ENCODE measurements around the gene ZBTB16.
"Not testable (repeated sequence)": the region's sequence is repeated elsewhere in the genome, so short reads cannot be mapped to it uniquely, and the experiment has no call there.

Gene ZBTB16

GRCh38 chr11:114044042-114044871, 15.3 kb upstream of the ZBTB16 start:
- DNase-seq (ENCODE audit: low spot score), result no peak

GRCh38 chr11:114047327-114047726, 12.2 kb upstream of the ZBTB16 start:
- DNase-seq (ENCODE audit: low spot score), result no peak

- DNase-seq (ENCODE audit: low spot score), result no peak
Observed at GRCh38 chr11:114049050-114049449, 10.5 kb upstream of the ZBTB16 start.

- DNase-seq (ENCODE audit: low spot score), result not testable (repeated sequence)
Observed at GRCh38 chr11:114049766-114050165, 9.7 kb upstream of the ZBTB16 start.

DNA sequence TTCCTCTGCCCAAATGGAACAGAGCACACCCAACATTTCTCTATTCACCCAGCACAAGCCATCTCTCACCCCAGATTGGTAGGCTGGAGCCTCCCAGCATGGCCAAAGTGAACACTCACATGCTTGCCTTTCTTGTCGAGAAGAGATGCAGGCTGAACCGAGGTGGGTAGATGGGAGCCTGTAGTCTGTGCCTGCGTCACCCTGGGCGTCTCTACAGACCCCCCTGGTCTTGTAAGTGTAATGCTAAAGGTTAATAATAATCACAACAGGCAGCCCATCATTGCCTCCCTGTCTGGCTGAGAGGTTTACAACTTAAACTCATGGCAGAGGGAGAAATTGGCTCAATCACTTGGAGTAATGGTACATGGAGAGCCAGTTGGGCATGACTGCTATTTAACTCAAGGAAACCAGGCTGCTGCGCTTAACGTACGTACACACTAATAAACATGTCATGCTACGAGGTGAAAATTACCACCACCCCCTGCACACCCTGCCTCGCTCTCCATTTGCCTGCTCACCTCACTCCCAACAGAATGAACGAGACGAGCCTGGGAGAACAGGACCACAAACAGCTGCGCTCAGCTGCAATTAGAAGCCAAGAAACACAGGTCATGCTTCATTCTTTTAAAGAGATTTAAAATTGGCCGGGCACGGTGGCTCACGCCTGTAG, 9.1 kb upstream of the ZBTB16 start:
- DNase-seq (ENCODE audit: low spot score), result no peak

GRCh38 chr11:114051558-114051957, 8.0 kb upstream of the ZBTB16 start:
- DNase-seq (ENCODE audit: low spot score), result no peak

DNA sequence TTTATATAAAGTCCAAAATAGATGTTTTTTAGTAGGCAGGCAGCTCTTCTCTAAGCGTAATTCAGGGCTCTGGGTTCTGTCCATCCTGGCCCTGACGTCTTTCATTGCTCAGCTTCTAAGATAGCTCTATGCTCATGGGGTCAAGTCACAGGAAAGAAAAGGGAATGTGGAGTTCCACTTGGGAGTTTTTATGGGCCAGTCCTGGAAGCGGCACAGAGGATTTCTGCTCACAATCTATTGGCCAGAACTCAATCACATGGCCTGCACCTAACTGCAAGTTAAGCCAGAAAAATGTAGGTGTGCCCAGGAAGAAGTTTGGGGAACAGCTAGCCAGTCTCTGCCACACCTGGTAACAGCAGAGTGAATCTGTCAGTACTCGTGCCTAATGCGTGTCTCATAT, 7.4 kb upstream of the ZBTB16 start:
- DNase-seq (ENCODE audit: low spot score), result no peak

GRCh38 chr11:114053406-114053805, 6.1 kb upstream of the ZBTB16 start:
- no peak for DNase-seq (ENCODE audit: low spot score)

DNA sequence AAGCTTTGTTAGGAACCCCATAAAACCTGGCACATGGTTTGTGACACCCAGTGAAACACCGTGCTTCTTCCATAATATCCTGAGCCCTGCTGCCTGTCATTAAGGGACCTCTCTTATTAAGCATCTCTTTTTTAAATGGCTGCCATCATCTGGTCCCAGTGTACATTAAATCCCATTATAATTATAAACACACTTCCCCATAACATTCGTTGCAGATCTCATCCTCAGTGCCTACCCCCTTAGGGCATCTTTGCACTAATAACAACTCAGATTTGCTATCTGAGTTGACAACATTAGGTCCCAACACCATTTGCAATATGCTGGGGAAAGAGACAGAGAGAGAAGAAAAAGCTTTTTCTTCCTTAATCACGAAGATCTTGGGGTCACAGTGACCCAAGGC, 4.7 kb upstream of the ZBTB16 start:
- no peak for DNase-seq (ENCODE audit: low spot score)

GRCh38 chr11:114056409-114056808, 3.1 kb upstream of the ZBTB16 start:
- no peak for DNase-seq (ENCODE audit: low spot score)

- no peak for DNase-seq (ENCODE audit: low spot score)
Observed at GRCh38 chr11:114057147-114057546, 2.4 kb upstream of the ZBTB16 start.

DNA sequence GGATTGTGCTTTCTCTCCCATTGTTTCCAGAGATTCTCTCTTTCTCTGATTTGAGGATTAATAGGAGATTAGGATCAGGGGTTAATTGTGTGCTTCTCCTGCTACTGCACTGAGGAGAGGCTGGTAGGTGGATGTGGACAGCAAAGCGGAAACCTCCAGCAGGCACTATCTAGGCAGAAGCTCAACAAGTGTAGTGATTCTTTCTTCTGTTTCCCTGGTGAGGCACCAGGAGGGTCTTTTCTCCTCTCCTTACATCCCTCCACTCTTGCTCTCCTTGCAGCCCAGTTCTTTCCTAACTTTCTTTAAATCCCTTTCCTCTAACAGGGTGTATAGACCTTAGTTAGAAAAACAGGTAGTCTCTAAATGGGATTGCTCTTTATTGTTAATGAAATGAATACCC, 1.9 kb upstream of the ZBTB16 start:
- DNase-seq (ENCODE audit: low spot score), result no peak

- no peak for DNase-seq (ENCODE audit: low spot score)
Observed at GRCh38 chr11:114058026-114058706, 1.3 kb upstream of the ZBTB16 start.

GRCh38 chr11:114058871-114059277, 637 bp upstream of the ZBTB16 start:
- no peak for DNase-seq (ENCODE audit: low spot score)

GRCh38 chr11:114059984-114060391, 477 bp downstream of the ZBTB16 start:
- DNase-seq (ENCODE audit: low spot score), result no peak

GRCh38 chr11:114060392-114061047, 1.0 kb downstream of the ZBTB16 start:
- no peak for DNase-seq (ENCODE audit: low spot score)

DNA sequence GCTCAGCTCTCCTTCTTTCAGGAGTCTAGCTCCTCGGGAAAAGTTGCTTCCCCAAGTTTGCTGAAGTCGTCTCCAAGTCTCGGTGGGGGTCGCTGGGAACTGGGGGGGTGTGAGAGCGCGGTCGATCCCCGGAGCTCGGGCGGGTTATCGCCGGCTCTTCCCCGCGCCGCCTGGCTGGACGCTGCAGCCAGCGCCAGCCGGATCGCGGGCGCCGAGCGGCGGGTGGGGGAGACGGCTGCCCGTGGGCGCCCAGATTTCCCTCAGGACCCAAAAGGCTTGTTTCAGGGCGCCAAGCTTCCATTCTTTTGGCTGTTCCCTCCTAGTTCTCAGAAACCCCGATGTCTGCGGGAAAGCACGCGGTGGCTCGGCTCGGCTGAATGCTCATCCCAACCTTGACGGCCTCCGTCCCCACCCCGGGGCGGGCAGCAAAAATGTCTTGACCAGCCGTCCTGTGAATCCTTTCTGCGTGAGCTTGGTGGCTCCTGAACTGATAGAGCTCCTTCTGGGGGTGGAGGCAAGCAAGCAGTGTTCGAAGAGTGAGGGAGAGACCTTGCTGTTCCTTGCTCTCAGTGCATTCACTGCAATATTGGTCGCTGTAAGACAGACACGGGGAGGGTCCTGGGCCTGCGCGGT, 1.7 kb downstream of the ZBTB16 start:
- DNase-seq (ENCODE audit: low spot score), result peak; percentile 33

- peak; percentile 35 for DNase-seq (ENCODE audit: low spot score)
Observed at GRCh38 chr11:114061681-114062049, 2.2 kb downstream of the ZBTB16 start.

DNA sequence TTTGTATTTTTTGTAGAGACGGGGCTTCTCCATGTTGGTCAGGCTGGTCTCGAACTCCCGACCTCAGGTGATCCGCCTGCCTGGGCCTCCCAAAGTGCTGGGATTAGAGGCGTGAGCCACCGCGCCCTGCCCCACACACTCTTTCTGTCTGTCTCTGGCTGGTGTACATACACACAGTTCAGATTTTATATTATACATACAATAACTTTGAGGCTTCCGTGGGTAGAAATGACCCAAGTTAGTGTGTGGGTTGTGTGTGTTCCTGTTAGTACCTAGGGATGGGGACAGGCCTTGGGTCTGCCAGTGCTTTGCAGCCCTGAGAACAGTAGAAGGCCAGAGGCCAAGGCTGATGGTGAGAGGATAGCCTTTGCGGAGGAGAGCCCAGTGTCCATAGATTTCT, 2.8 kb downstream of the ZBTB16 start:
- no peak for DNase-seq (ENCODE audit: low spot score)

DNA sequence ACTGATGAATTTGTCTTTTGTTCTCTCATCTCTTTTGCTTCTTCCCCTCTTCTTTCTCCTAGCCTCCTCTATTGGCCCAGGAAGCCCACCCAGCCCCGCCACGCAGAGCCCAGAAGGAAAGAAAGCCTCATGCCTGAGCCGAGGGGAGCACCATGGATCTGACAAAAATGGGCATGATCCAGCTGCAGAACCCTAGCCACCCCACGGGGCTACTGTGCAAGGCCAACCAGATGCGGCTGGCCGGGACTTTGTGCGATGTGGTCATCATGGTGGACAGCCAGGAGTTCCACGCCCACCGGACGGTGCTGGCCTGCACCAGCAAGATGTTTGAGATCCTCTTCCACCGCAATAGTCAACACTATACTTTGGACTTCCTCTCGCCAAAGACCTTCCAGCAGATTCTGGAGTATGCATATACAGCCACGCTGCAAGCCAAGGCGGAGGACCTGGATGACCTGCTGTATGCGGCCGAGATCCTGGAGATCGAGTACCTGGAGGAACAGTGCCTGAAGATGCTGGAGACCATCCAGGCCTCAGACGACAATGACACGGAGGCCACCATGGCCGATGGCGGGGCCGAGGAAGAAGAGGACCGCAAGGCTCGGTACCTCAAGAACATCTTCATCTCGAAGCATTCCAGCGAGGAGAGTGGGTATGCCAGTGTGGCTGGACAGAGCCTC, 3.8 kb downstream of the ZBTB16 start:
- DNase-seq (ENCODE audit: low spot score), result no peak

DNA sequence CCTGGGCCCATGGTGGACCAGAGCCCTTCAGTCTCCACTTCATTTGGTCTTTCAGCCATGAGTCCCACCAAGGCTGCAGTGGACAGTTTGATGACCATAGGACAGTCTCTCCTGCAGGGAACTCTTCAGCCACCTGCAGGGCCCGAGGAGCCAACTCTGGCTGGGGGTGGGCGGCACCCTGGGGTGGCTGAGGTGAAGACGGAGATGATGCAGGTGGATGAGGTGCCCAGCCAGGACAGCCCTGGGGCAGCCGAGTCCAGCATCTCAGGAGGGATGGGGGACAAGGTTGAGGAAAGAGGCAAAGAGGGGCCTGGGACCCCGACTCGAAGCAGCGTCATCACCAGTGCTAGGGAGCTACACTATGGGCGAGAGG, 4.3 kb downstream of the ZBTB16 start:
- DNase-seq (ENCODE audit: low spot score), result no peak

DNA sequence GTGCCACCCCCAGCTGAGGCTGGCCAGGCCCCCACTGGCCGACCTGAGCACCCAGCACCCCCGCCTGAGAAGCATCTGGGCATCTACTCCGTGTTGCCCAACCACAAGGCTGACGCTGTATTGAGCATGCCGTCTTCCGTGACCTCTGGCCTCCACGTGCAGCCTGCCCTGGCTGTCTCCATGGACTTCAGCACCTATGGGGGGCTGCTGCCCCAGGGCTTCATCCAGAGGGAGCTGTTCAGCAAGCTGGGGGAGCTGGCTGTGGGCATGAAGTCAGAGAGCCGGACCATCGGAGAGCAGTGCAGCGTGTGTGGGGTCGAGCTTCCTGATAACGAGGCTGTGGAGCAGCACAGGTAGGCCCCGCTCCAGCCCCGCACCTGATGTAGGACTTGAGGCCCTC, 4.7 kb downstream of the ZBTB16 start:
- no peak for DNase-seq (ENCODE audit: low spot score)
